Neural crest cell (in vitro differentiated cells): ENCODE data around the gene TUSC1. TPM values are rescaled to one million over a fixed set of nuclear protein-coding genes. Genes with fewer than 3 reads are reported as not detected.
"Not testable (repeated sequence)": the region's sequence is repeated elsewhere in the genome, so short reads cannot be mapped to it uniquely, and the experiment has no call there.

Source experiments
- DNase-seq: peaks from one replicate; pipeline ENCODE4 v3.0.0; 2021; ENCODE audit warnings: low read depth, mixed read lengths, low spot score
- H3K27ac Mint-ChIP-seq: one replicate; pipeline ENCODE4 v1.8.0; 2021; ENCODE audit warnings: mild to moderate bottlenecking, mixed read lengths; ENCODE audit not compliant: unreplicated experiment
- H3K27me3 Mint-ChIP-seq: 2 replicates; pipeline ENCODE4 v1.8.0; 2021; ENCODE audit warnings: low read depth, mild to moderate bottlenecking, mixed read lengths
- H3K36me3 Mint-ChIP-seq: 2 replicates; pipeline ENCODE4 v1.8.0; 2021; ENCODE audit warnings: low read depth, mild to moderate bottlenecking, mixed read lengths
- H3K4me1 Mint-ChIP-seq: 2 replicates; pipeline ENCODE4 v1.8.0; 2021; ENCODE audit warnings: mixed read lengths
- H3K4me3 Mint-ChIP-seq: one replicate; pipeline ENCODE4 v1.8.0; 2021; ENCODE audit warnings: mild to moderate bottlenecking, mixed read lengths
- H3K9me3 Mint-ChIP-seq: 2 replicates; pipeline ENCODE4 v1.8.0; 2021; ENCODE audit warnings: mixed read lengths
- CTCF ChIP-seq: fragments of 200-600 bp; sonication (generic); conservative IDR thresholded peaks from 2 replicates; pipeline ENCODE4 v1.5.0; 2021; ENCODE audit warnings: antibody characterized with exemption, mild to moderate bottlenecking
- total RNA-seq: library from RNA; stranded (reverse); gene quantifications from 2 replicates; pipeline ENCODE4 v1.2.1, GENCODE V29; 2021

TUSC1 gene
- total RNA-seq, 1 donor from 2014 or later, result not detected

- H3K27me3 Mint-ChIP-seq, result no peaks in the 10 kb centered on the region
- H3K9me3 Mint-ChIP-seq, result peaks cover 4% of the 10 kb centered on the region
- no peaks in the 10 kb centered on the region for H3K36me3 Mint-ChIP-seq
- no peak overlapping the region for H3K27ac Mint-ChIP-seq
- no peak for DNase-seq
- H3K4me1 Mint-ChIP-seq, result no peaks in the 10 kb centered on the region
- no peak for TF ChIP-seq CTCF
- no peak overlapping the region for H3K4me3 Mint-ChIP-seq
Measured at GRCh38 chr9:25684321-25684720, 6.1 kb upstream of the TUSC1 start.

- no peak for DNase-seq
- H3K36me3 Mint-ChIP-seq, result no peaks in the 10 kb centered on the region
- H3K27me3 Mint-ChIP-seq, result no peaks in the 10 kb centered on the region
- no peak for TF ChIP-seq CTCF
- no peak overlapping the region for H3K4me3 Mint-ChIP-seq
- peaks cover 7% of the 10 kb centered on the region for H3K9me3 Mint-ChIP-seq
- H3K4me1 Mint-ChIP-seq, result no peaks in the 10 kb centered on the region
- H3K27ac Mint-ChIP-seq, result no peak overlapping the region
Measured at GRCh38 chr9:25681266-25681665, 3.0 kb upstream of the TUSC1 start.

- no peak overlapping the region for H3K4me3 Mint-ChIP-seq
Measured at GRCh38 chr9:25678846-25679360, 659 bp upstream of the TUSC1 start.

GRCh38 chr9:25677301-25678146 is 720 bp downstream of the TUSC1 start:
- Mint-ChIP-seq H3K4me3 (no peak overlapping the region), H3K9me3 (peaks cover 3% of the 10 kb centered on the region), H3K27me3 (no peaks in the 10 kb centered on the region), H3K36me3 (no peaks in the 10 kb centered on the region), H3K4me1 (no peaks in the 10 kb centered on the region), H3K27ac (no peak overlapping the region)
- DNase-seq, result no peak
- TF ChIP-seq CTCF, result no peak

More at GRCh38 chr9:25678846-25679360, 659 bp upstream of the TUSC1 start:
- Mint-ChIP-seq H3K27me3 (no peaks in the 10 kb centered on the region), H3K4me1 (no peaks in the 10 kb centered on the region), H3K27ac (no peak overlapping the region), H3K36me3 (no peaks in the 10 kb centered on the region), H3K9me3 (peaks cover 7% of the 10 kb centered on the region)
- DNase-seq, result no peak
- no peak for TF ChIP-seq CTCF

- H3K4me3 Mint-ChIP-seq, DNase-seq: not testable (repeated sequence)
Measured at GRCh38 chr9:25675858-25676257, 2.4 kb downstream of the TUSC1 start.

GRCh38 chr9:25658571-25658970 is 19.7 kb downstream of the TUSC1 start:
- no peaks in the 10 kb centered on the region for H3K27me3 Mint-ChIP-seq
- no peak overlapping the region for H3K4me3 Mint-ChIP-seq
- H3K9me3 Mint-ChIP-seq, result peaks cover 4% of the 10 kb centered on the region
- no peaks in the 10 kb centered on the region for H3K36me3 Mint-ChIP-seq
- no peak for DNase-seq
- TF ChIP-seq CTCF, result no peak
- H3K27ac Mint-ChIP-seq, result no peak overlapping the region
- H3K4me1 Mint-ChIP-seq, result no peaks in the 10 kb centered on the region

More at GRCh38 chr9:25675858-25676257, 2.4 kb downstream of the TUSC1 start:
- not testable (repeated sequence) for H3K9me3 Mint-ChIP-seq, H3K36me3 Mint-ChIP-seq, H3K4me1 Mint-ChIP-seq, H3K27me3 Mint-ChIP-seq, H3K27ac Mint-ChIP-seq
